HG03103 (cell line): ENCODE results near the gene LYL1.

ENCODE experiments used
- ATAC-seq: cut with Tn5 transposase; IDR thresholded peaks from one replicate; pipeline ENCODE4 v1.9.1; 2021; ENCODE audit warnings: low read depth; ENCODE audit not compliant: unreplicated experiment

LYL1 gene

GRCh38 chr19:13078381-13078780, 24.3 kb downstream of the LYL1 start:
- ATAC-seq: no peak

GRCh38 chr19:13077240-13077639, 25.4 kb downstream of the LYL1 start:
- ATAC-seq: no peak

- ATAC-seq: no peak
Observed at GRCh38 chr19:13076787-13077186, 25.9 kb downstream of the LYL1 start.

GRCh38 chr19:13076320-13076719, 26.3 kb downstream of the LYL1 start:
- ATAC-seq: no peak

GRCh38 chr19:13074378-13074777, 28.3 kb downstream of the LYL1 start:
- ATAC-seq: no peak

GRCh38 chr19:13073263-13073662, 29.4 kb downstream of the LYL1 start:
- no peak for ATAC-seq

GRCh38 chr19:13072188-13072908, 30.3 kb downstream of the LYL1 start:
- no peak for ATAC-seq

- ATAC-seq: no peak
Observed at GRCh38 chr19:13071444-13072187, 31.0 kb downstream of the LYL1 start.

- no peak for ATAC-seq
Observed at GRCh38 chr19:13070425-13071140, 32.1 kb downstream of the LYL1 start.

- no peak for ATAC-seq
Observed at GRCh38 chr19:13069415-13070359, 33.0 kb downstream of the LYL1 start.

- no peak for ATAC-seq
Observed at GRCh38 chr19:13068085-13068846, 34.4 kb downstream of the LYL1 start.

- no peak for ATAC-seq
Observed at GRCh38 chr19:13066933-13067807, 35.5 kb downstream of the LYL1 start.

GRCh38 chr19:13066226-13066625, 36.4 kb downstream of the LYL1 start:
- ATAC-seq: no peak

GRCh38 chr19:13064092-13064489, 38.6 kb downstream of the LYL1 start:
- no peak for ATAC-seq

- ATAC-seq: no peak
Observed at GRCh38 chr19:13063461-13064091, 39.1 kb downstream of the LYL1 start.

GRCh38 chr19:13062317-13062716, 40.3 kb downstream of the LYL1 start:
- ATAC-seq: no peak

- ATAC-seq: no peak
Observed at GRCh38 chr19:13060964-13061927, 41.4 kb downstream of the LYL1 start.
